K562 (cell line): Measurements from ENCODE around the gene NTSR2. TPM values are rescaled to one million over a fixed set of nuclear protein-coding genes. Genes with fewer than 3 reads are reported as not detected.

Source experiments
- ATAC-seq: fragments of 200-7000 bp; cut with Tn5 transposase; 3 replicates; pipeline ENCODE4 v1.9.1; 2020; ENCODE audit warnings: moderate library complexity
- BruUV-seq: library from RNA; stranded (reverse); fragments of 400-500 nt; replicated peaks from 2 replicates; lab custom pipeline; 2021; lab: Mats Ljungman, UMichigan
- CTCF ChIA-PET: fragments of 300-600 bp; formaldehyde crosslinking; extraction: SDS; loops from one replicate; lab custom pipeline; 2021; ENCODE audit warnings: low intra/inter-chr PET ratio; lab: Yijun Ruan, JAX
- POLR2A ChIA-PET: fragments of 300-600, 350-650 bp; sonication (Branson Sonifier 250); formaldehyde crosslinking; extraction: SDS; loops from one replicate; lab custom pipeline; 2021; ENCODE audit warnings: antibody characterized with exemption, inconsistent platforms; lab: Yijun Ruan, JAX
- DNase-seq, 4 experiments: peaks; one replicate each; pipeline versions ENCODE4 v3.0.0 to v3.0.0-alpha.2; 2011 to 2018; ENCODE audit warnings: low spot score in 3 of 4, mixed read lengths in 3 of 4; ENCODE audit errors: extremely low read depth in 1 of 4
- FAIRE-seq: peaks from 2 replicates; lab custom pipeline; 2011; peaks lifted over from hg19 to GRCh38; lab: Jason Lieb, UNC
- H2AFZ ChIP-seq: 2 replicates; pipeline ENCODE4 v1.6.0; 2011; ENCODE audit warnings: low read depth, low read length, control low read depth, inconsistent platforms
- H3K27ac ChIP-seq: fragments of 200-600 bp; 3 replicates; pipeline ENCODE4 v1.8.0; 2011; ENCODE audit warnings: low read depth, mild to moderate bottlenecking, control low read depth, inconsistent platforms, low read length, moderate library complexity, mixed read lengths; ENCODE audit errors: extremely low read depth
- H3K27me3 ChIP-seq, 2 experiments: fragments of 300-600 bp in 1 of 2; 2 replicates in 1 of 2; 3 replicates in 1 of 2; pipeline versions ENCODE4 v1.6.0 to v1.8.0; 2011; ENCODE audit warnings: inconsistent platforms in 2 of 2, low read length in 2 of 2, mild to moderate bottlenecking in 1 of 2, mixed read lengths in 1 of 2, moderate library complexity in 1 of 2; ENCODE audit not compliant: control insufficient read depth in 2 of 2, insufficient read depth in 2 of 2
- H3K36me3 ChIP-seq: fragments of 300-600 bp; 3 replicates; pipeline ENCODE4 v1.8.0; 2011; ENCODE audit warnings: mild to moderate bottlenecking, low read length, inconsistent platforms; ENCODE audit not compliant: control insufficient read depth, insufficient read depth
- H3K4me1 ChIP-seq, 2 experiments: fragments of 200-600 bp in 1 of 2; replicated peaks in 1 of 2; 2 replicates in 1 of 2; 3 replicates in 1 of 2; pipeline versions ENCODE4 v1.5.1 to v1.8.0; 2011; ENCODE audit warnings: inconsistent platforms in 2 of 2, low read length in 2 of 2, mild to moderate bottlenecking in 1 of 2, mixed read lengths in 1 of 2, moderate library complexity in 1 of 2; ENCODE audit not compliant: control insufficient read depth in 2 of 2, insufficient read depth in 2 of 2
- H3K4me2 ChIP-seq: 2 replicates; pipeline ENCODE4 v1.6.1; 2011; ENCODE audit warnings: low read length, control low read depth, inconsistent platforms, mixed read lengths; ENCODE audit not compliant: insufficient read depth
- H3K4me3 ChIP-seq: fragments of 200-600 bp; sonication (generic), shearing (Covaris generic); 2 replicates; pipeline ENCODE4 v1.5.1; 2016; ENCODE audit warnings: control low read depth, inconsistent platforms
- H3K79me2 ChIP-seq: fragments of 200-600 bp; 3 replicates; pipeline ENCODE4 v1.8.0; 2011; ENCODE audit warnings: low read length, inconsistent platforms; ENCODE audit not compliant: control insufficient read depth, insufficient read depth
- H3K9ac ChIP-seq, 2 experiments: 2 replicates each; pipeline versions ENCODE4 v1.6.0 to v1.6.1; 2011; ENCODE audit warnings: low read depth in 2 of 2, low read length in 2 of 2, control low read depth in 1 of 2, inconsistent platforms in 1 of 2, mild to moderate bottlenecking in 1 of 2, mixed read lengths in 1 of 2; ENCODE audit not compliant: insufficient read depth in 1 of 2
- H3K9me1 ChIP-seq: one replicate; pipeline ENCODE4 v1.6.0; 2011; ENCODE audit warnings: inconsistent platforms, mild to moderate bottlenecking, low read length, moderate library complexity; ENCODE audit not compliant: control insufficient read depth, insufficient read depth
- H3K9me3 ChIP-seq: replicated peaks from 2 replicates; pipeline ENCODE4 v1.5.1; 2011; ENCODE audit warnings: low read depth, low read length, inconsistent platforms; ENCODE audit not compliant: control insufficient read depth, insufficient read depth
- H4K20me1 ChIP-seq: replicated peaks from 2 replicates; pipeline ENCODE4 v1.6.1; 2011; ENCODE audit warnings: low read length, inconsistent platforms, mixed read lengths; ENCODE audit not compliant: control insufficient read depth, insufficient read depth
- FOXM1 ChIP-seq, 2 experiments: fragments of 450-650 bp in 1 of 2; sonication (generic) in 1 of 2; formaldehyde crosslinking in 1 of 2; IDR thresholded peaks; 2 replicates each; pipeline versions ENCODE4 v1.6.1 to v1.9.0; 2017 to 2022; ENCODE audit warnings: low read depth in 2 of 2, mild to moderate bottlenecking in 2 of 2, missing genetic modification reagents in 1 of 2, moderate library complexity in 1 of 2
- PHTF2 ChIP-seq: fragments of 250-450 bp; sonication (Bioruptor Pico); IDR thresholded peaks from 2 replicates; pipeline ENCODE4 v1.5.0; 2021; ENCODE audit warnings: mild to moderate bottlenecking
- SAP30 ChIP-seq: fragments of 200-600 bp; sonication (generic); IDR thresholded peaks from 2 replicates; pipeline ENCODE4 v1.6.1; 2012; ENCODE audit warnings: borderline replicate concordance, low read depth, mild to moderate bottlenecking, moderate library complexity, low read length, control low read depth, inconsistent platforms; ENCODE audit not compliant: insufficient read depth, poor library complexity, severe bottlenecking
- ZNF224 ChIP-seq: sonication (generic); formaldehyde crosslinking; IDR thresholded peaks from 2 replicates; pipeline ENCODE4 v1.8.0; 2022; ENCODE audit warnings: mild to moderate bottlenecking, missing genetic modification reagents
- WGBS: fragments of 100-300 bp; shearing (Covaris generic); methylation state at CpG from one replicate; pipeline ENCODE4 v1.1.6; 2016; ENCODE audit warnings: low coverage, mixed read lengths; ENCODE audit not compliant: insufficient coverage; ENCODE audit errors: missing lambda C conversion rate; 5-methylcytosine and 5-hydroxymethylcytosine counted together
- in situ Hi-C: fragments of 300-500 bp; cut with MboI; formaldehyde crosslinking; loops from 4 replicates; pipeline ENCODE4 v1.15.0; 2018; ENCODE audit warnings: inconsistent platforms, mixed read lengths
- intact Hi-C: fragments of 100-400 bp; cut with micrococcal nuclease; formaldehyde crosslinking; loops from 2 replicates; pipeline ENCODE4 v1.14.2; 2022
- polyA plus RNA-seq, 8 experiments: library from polyadenylated mRNA; depleted of rRNA in 4 of 8; stranded (reverse) in 5 of 8; unstranded in 3 of 8; fragments of >200 nt; fragmentation: Nextera tagmentation in 2 of 8; fragmentation: Illumina TruSeq in 1 of 8; extraction: Ambion mirVana in 2 of 8; extraction: Trizol in 1 of 8; gene quantifications; 2 replicates each; pipeline versions ENCODE4 v1.2.1 to v1.2.3, GENCODE V29; 2011 to 2014; ENCODE audit warnings: inconsistent platforms in 1 of 8, missing spikeins in 1 of 8
- total RNA-seq, 7 experiments: library from RNA; depleted of rRNA in 6 of 7; stranded (reverse); fragments of >200 nt in 6 of 7; fragmentation: Illumina TruSeq in 2 of 7; extraction: Trizol in 2 of 7; gene quantifications; 2 replicates each; pipeline versions ENCODE4 v1.2.1 to v1.2.3, GENCODE V29; 2011 to 2021; ENCODE audit warnings: low replicate concordance in 1 of 7
- TF ChIP-seq, protein P1 (sequence below): fragments of 450-650 bp; formaldehyde crosslinking; IDR thresholded peaks from 2 replicates; pipeline ENCODE4 v1.4.0; 2020; ENCODE audit warnings: mild to moderate bottlenecking, moderate library complexity
- TF ChIP-seq, protein P2 (sequence below): fragments of 450-650 bp; IDR thresholded peaks from 2 replicates; pipeline ENCODE4 v1.6.1; 2016; ENCODE audit warnings: mild to moderate bottlenecking, moderate library complexity

Gene NTSR2
- total and polyA plus RNA-seq, 9 of the 15 experiments (the other 6 are each of a cell fraction or from before 2014, with no cell fraction given), result not detected

DNA sequence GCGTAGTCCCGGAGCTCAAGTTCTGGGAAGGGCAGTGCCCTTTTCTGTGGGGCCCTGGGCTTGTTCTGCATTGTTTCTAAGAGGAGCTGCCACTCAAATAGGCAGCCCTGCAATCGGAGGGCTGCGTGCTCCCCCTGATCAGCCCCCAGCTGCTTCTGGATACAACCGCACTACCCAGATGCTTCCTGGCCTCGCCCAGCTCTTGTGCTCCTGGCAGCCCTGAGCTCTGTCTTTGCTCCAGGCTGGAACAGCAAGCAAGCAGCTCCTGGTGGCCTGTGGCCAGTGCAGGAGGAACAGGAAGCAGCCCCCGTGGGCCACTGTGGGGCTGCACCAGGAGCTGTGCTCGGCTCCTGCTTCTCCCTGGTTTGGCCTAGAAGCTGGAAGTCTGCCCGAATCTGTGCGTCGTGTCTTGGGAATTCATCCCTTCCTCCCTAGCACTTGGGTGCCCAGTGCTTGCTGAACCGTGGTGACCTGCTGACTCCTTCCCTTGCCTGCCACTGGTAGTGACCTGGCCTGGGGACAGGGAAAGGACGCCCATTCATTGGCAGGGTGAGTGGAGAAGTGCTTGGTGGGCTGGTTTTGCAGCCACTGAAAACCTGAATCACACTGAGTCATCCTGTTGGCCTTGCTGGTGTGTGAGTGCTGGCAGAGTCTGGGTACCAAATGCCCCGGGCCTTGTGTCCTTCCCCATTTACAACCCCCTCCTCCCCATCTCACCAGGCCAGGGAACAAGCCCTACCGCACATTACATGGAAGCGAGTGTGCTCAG, 27.3 kb upstream of the NTSR2 start:
- Histone ChIP-seq H3K4me1 (peaks cover 0 to 14% of the 10 kb centered on the region in 2 experiments; a peak in 2 of 5 replicates), H4K20me1 (no peaks in the 10 kb centered on the region), H2AFZ (0 out of 2 replicates have a peak overlapping the region, but pooled peaks have one; percentile 69), H3K4me3 (no peak overlapping the region), H3K9ac (peak overlapping the region in 1 of 2 experiments; percentile 61; a peak in 1 of 4 replicates), H3K4me2 (no peak overlapping the region), H3K27me3 (0 out of 5 replicates have a peak, but pooled peaks cover 0 to 6% of the 10 kb centered on the region in 2 experiments), H3K9me3 (no peaks in the 10 kb centered on the region), H3K9me1 (no peaks in the 10 kb centered on the region), H3K79me2 (no peaks in the 10 kb centered on the region), H3K27ac (no peak overlapping the region), H3K36me3 (no peaks in the 10 kb centered on the region)
- intact Hi-C loops, result no loop called here
- ChIA-PET CTCF (no interaction called here), POLR2A (interaction anchor here (0.5 kb wide), 1 partner anchor 817 kb away, joined by 3 read pairs; no protein-coding TSS in a partner anchor)
- FAIRE-seq (no peak), ATAC-seq (no peak), DNase-seq (no peak)
- in situ Hi-C loops, result no loop called here
- WGBS, result 27% methylated on average over 14 of the region's 16 CpGs
- BruUV-seq, result no TSS peak
- TF ChIP-seq PHTF2 (CRISPR knock-in tag) (no peak), ZNF224 (CRISPR knock-in tag) (no peak), FOXM1 (IDR thresholded peaks at IDR 0.05; ENCODE audit: low read depth) (no peak), FOXM1 (CRISPR knock-in tag; IDR thresholded peaks at IDR 0.05; ENCODE audit: low read depth) (no peak), SAP30 (no peak)
- TF ChIP-seq, protein P1, sequence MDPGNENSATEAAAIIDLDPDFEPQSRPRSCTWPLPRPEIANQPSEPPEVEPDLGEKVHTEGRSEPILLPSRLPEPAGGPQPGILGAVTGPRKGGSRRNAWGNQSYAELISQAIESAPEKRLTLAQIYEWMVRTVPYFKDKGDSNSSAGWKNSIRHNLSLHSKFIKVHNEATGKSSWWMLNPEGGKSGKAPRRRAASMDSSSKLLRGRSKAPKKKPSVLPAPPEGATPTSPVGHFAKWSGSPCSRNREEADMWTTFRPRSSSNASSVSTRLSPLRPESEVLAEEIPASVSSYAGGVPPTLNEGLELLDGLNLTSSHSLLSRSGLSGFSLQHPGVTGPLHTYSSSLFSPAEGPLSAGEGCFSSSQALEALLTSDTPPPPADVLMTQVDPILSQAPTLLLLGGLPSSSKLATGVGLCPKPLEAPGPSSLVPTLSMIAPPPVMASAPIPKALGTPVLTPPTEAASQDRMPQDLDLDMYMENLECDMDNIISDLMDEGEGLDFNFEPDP, result no peak
- TF ChIP-seq, protein P2, sequence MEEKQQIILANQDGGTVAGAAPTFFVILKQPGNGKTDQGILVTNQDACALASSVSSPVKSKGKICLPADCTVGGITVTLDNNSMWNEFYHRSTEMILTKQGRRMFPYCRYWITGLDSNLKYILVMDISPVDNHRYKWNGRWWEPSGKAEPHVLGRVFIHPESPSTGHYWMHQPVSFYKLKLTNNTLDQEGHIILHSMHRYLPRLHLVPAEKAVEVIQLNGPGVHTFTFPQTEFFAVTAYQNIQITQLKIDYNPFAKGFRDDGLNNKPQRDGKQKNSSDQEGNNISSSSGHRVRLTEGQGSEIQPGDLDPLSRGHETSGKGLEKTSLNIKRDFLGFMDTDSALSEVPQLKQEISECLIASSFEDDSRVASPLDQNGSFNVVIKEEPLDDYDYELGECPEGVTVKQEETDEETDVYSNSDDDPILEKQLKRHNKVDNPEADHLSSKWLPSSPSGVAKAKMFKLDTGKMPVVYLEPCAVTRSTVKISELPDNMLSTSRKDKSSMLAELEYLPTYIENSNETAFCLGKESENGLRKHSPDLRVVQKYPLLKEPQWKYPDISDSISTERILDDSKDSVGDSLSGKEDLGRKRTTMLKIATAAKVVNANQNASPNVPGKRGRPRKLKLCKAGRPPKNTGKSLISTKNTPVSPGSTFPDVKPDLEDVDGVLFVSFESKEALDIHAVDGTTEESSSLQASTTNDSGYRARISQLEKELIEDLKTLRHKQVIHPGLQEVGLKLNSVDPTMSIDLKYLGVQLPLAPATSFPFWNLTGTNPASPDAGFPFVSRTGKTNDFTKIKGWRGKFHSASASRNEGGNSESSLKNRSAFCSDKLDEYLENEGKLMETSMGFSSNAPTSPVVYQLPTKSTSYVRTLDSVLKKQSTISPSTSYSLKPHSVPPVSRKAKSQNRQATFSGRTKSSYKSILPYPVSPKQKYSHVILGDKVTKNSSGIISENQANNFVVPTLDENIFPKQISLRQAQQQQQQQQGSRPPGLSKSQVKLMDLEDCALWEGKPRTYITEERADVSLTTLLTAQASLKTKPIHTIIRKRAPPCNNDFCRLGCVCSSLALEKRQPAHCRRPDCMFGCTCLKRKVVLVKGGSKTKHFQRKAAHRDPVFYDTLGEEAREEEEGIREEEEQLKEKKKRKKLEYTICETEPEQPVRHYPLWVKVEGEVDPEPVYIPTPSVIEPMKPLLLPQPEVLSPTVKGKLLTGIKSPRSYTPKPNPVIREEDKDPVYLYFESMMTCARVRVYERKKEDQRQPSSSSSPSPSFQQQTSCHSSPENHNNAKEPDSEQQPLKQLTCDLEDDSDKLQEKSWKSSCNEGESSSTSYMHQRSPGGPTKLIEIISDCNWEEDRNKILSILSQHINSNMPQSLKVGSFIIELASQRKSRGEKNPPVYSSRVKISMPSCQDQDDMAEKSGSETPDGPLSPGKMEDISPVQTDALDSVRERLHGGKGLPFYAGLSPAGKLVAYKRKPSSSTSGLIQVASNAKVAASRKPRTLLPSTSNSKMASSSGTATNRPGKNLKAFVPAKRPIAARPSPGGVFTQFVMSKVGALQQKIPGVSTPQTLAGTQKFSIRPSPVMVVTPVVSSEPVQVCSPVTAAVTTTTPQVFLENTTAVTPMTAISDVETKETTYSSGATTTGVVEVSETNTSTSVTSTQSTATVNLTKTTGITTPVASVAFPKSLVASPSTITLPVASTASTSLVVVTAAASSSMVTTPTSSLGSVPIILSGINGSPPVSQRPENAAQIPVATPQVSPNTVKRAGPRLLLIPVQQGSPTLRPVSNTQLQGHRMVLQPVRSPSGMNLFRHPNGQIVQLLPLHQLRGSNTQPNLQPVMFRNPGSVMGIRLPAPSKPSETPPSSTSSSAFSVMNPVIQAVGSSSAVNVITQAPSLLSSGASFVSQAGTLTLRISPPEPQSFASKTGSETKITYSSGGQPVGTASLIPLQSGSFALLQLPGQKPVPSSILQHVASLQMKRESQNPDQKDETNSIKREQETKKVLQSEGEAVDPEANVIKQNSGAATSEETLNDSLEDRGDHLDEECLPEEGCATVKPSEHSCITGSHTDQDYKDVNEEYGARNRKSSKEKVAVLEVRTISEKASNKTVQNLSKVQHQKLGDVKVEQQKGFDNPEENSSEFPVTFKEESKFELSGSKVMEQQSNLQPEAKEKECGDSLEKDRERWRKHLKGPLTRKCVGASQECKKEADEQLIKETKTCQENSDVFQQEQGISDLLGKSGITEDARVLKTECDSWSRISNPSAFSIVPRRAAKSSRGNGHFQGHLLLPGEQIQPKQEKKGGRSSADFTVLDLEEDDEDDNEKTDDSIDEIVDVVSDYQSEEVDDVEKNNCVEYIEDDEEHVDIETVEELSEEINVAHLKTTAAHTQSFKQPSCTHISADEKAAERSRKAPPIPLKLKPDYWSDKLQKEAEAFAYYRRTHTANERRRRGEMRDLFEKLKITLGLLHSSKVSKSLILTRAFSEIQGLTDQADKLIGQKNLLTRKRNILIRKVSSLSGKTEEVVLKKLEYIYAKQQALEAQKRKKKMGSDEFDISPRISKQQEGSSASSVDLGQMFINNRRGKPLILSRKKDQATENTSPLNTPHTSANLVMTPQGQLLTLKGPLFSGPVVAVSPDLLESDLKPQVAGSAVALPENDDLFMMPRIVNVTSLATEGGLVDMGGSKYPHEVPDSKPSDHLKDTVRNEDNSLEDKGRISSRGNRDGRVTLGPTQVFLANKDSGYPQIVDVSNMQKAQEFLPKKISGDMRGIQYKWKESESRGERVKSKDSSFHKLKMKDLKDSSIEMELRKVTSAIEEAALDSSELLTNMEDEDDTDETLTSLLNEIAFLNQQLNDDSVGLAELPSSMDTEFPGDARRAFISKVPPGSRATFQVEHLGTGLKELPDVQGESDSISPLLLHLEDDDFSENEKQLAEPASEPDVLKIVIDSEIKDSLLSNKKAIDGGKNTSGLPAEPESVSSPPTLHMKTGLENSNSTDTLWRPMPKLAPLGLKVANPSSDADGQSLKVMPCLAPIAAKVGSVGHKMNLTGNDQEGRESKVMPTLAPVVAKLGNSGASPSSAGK, result no peak
